ENCODE results near the gene DCAF12.

DNA sequence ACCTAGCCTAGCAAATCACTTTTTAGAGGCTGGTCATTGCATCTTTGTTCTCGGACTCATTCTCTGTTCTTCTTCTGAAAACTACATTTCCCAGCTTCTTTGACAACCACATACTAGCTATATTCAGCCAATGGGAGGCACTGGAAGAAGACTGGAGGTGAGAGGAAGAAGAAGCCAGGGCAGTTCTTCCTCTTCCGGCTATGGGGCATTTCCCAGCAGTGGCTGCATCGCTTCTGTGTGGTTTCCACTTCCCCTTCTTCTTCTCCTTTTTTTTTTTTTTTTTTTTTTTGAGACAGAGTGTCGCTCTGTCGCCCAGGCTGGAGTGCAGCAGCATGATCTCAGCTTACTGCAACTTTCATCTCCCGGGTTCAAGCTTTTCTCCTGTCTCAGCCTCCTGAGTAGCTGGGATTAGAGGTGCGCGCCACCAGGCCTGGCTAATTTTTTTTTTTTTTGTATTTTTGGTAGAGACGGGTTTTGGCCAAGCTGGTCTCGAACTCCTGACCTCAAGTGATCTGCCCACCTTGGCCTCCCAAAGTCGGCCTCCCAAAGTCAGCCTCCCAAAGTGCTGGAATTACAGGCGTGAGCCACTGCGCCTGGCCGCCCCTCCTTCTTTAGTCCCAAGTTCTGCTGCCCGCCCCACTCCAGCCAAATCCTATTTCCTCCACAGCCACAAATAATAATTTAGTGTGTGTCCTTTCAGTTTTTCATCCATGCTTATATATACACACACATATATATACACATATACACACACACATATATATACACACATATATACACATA lies 45.4 kb upstream of the DCAF12 start:
- TF ChIP-seq EZH2 (IDR thresholded peaks at IDR 0.05; ENCODE audit: borderline replicate concordance, insufficient read depth, low read length, poor library complexity, severe bottlenecking) (no peak), CTCF (IDR thresholded peaks at IDR 0.05; ENCODE audit: poor library complexity, severe bottlenecking) (no peak), EP300 (conservative IDR thresholded peaks at IDR 0.05; ENCODE audit: poor library complexity, severe bottlenecking) (no peak), SMC3 (conservative IDR thresholded peaks at IDR 0.05; ENCODE audit: poor library complexity) (no peak), REST (IDR thresholded peaks at IDR 0.05; ENCODE audit: borderline replicate concordance) (no peak), POLR2AphosphoS5 (IDR thresholded peaks at IDR 0.05) (no peak), TAF1 (IDR thresholded peaks at IDR 0.05; ENCODE audit: low read depth) (no peak), RAD21 (conservative IDR thresholded peaks at IDR 0.05) (no peak)

Measured in neural cell (in vitro differentiated cells).